Heart right ventricle (tissue), 16 donors: ENCODE data around the gene CABLES2. TPM values are rescaled to one million over a fixed set of nuclear protein-coding genes. Genes with fewer than 3 reads are reported as not detected.

Experiments used
- ATAC-seq, 8 donors: fragments of 200-7000 bp; cut with Tn5 transposase; one replicate each; pipeline ENCODE4 v1.9.1; 2020; ENCODE audit warnings: mild to moderate bottlenecking in 8 of 8, moderate library complexity in 8 of 8, moderate number of reproducible peaks in 1 of 8
- DNase-seq, 2 donors: peaks; one replicate each; pipeline ENCODE4 v3.0.0-alpha.2; 2020
- H3K27ac ChIP-seq, 10 donors: fragments of 200-600 bp; sonication (generic) in 2 of 10; one replicate each; pipeline versions ENCODE4 v1.5.0 to v1.8.0; 2020 to 2022; ENCODE audit warnings: mild to moderate bottlenecking in 3 of 10
- H3K27me3 ChIP-seq, 7 donors: fragments of 200-600 bp; one replicate each; pipeline ENCODE4 v1.8.0; 2021 to 2022; ENCODE audit warnings: mild to moderate bottlenecking in 2 of 7
- H3K36me3 ChIP-seq, 9 donors: fragments of 200-600 bp; sonication (generic) in 1 of 9; one replicate each; pipeline versions ENCODE4 v1.5.0 to v1.8.0; 2020 to 2022; ENCODE audit warnings: mild to moderate bottlenecking in 2 of 9
- H3K4me1 ChIP-seq, 9 donors: fragments of 200-600 bp; sonication (generic) in 1 of 9; one replicate each; pipeline versions ENCODE4 v1.5.0 to v1.8.0; 2020 to 2022; ENCODE audit warnings: mild to moderate bottlenecking in 4 of 9
- H3K4me3 ChIP-seq, 10 donors: fragments of 200-600 bp; sonication (generic) in 2 of 10; one replicate each; pipeline versions ENCODE4 v1.5.0 to v1.8.0; 2020 to 2022; ENCODE audit warnings: mild to moderate bottlenecking in 7 of 10, moderate library complexity in 2 of 10
- H3K9me3 ChIP-seq, 11 donors: fragments of 200-600 bp in 10 of 11; sonication (generic) in 2 of 11; one replicate each; pipeline versions ENCODE4 v1.5.0 to v1.8.0; 2013 to 2022; ENCODE audit warnings: mild to moderate bottlenecking in 2 of 11, control low read depth in 1 of 11, moderate library complexity in 1 of 11
- CTCF ChIP-seq, 9 donors: fragments of 200-600 bp; sonication (generic) in 2 of 9; IDR thresholded peaks; one replicate each; pipeline versions ENCODE4 v1.5.0 to v1.8.0; 2021 to 2022; ENCODE audit warnings: antibody characterized with exemption in 9 of 9, mild to moderate bottlenecking in 5 of 9, moderate library complexity in 1 of 9
- WGBS, 2 donors: extraction: QIAGEN DNeasy Blood & Tissue Kit; methylation state at CpG; one replicate each; pipeline ENCODE4 v1.1.7; 2013; ENCODE audit warnings: inconsistent platforms in 1 of 2; 5-methylcytosine and 5-hydroxymethylcytosine counted together
- intact Hi-C, 10 donors: fragments of 100-400 bp; cut with DNase I; formaldehyde crosslinking; loops; one replicate each; pipeline versions ENCODE4 v1.11.1 to v1.14.2; 2022
- polyA plus RNA-seq, 2 donors: library from polyadenylated mRNA; stranded (reverse); fragments of 200-250 nt; gene quantifications; one replicate each; pipeline ENCODE4 v1.2.3, GENCODE V29; 2013
- total RNA-seq, 10 donors: library from RNA; stranded (reverse); fragmentation: NEBNext Ultra II Directional in 3 of 10; extraction: Animal tissue kit (Norgen Biotek cat#: 25700) in 3 of 10; gene quantifications; one replicate each; pipeline versions ENCODE4 v1.2.1 to v1.2.4, GENCODE V29; 2021 to 2023
- donor health status: Arrhythmogenic right ventricular cardiomyopathy.
- donor health status: ischemic (EF 13 %, LVEDD 7.1; RV severe dilation, severe dysfunction).
- donor health status: healthy with polysubstance abuse.
- donor health status: DM: no; HTN: yes; CAD: no.
- donor health status: DM: no; HTN: no; CAD: no.
- donor health status: ischemic (EF 25% LVEDD 6.9; RV normal size, moderate dysfunction).
- donor health status: ischemic (EF 25% LVEDD 5.7; RV mildly dilated, moderate dysfunction).
- donor health status: healthy.
- donor health status: DM: yes; HTN: yes; CAD: no.
- donor health status: Ischemic cardiomyopathy.
- donor health status: ischemic (EF 35%, LVEDD 5.7; RV mildly dilated, moderate dysfunction).
- donor health status: nonischemic (EF 11% LVEDD 7.7; RV severe dilation, severe dysfunction).
- donor health status: DM: yes; HTN: yes; CAD: no.
- donor health status: PGD.
- donor health status: ischemic (EF 29% LVEDD 5.4; RV normal size, mild dysfunction).
- donor health status: nonischemic (EF 23%, LVEDD 6.1; RV moderate dilation, normal function).

The CABLES2 gene
- total and polyA plus RNA-seq, 12 donors, result 2.9 to 11.9 (median 7.8) TPM

GRCh38 chr20:62392077-62392418 is 15.0 kb downstream of the CABLES2 start:
- no peak for TF ChIP-seq CTCF (IDR thresholded peaks at IDR 0.05)
- intact Hi-C loops, result no loop called here
- ATAC-seq, result no peak
- Histone ChIP-seq H3K4me3 (no peak overlapping the region), H3K27me3 (no peaks in the 10 kb centered on the region), H3K4me1 (peaks cover 6 to 24% (median 10%) of the 10 kb centered on the region in 9 donors), H3K36me3 (peaks cover 0 to 84% (median 18%) of the 10 kb centered on the region in 9 donors), H3K27ac (no peak overlapping the region), H3K9me3 (no peaks in the 10 kb centered on the region)
- 87% methylated on average over 10 of the region's 10 CpGs for WGBS, 2 donors
- DNase-seq, result no peak

- Histone ChIP-seq H3K4me1 (peaks cover 6 to 19% (median 10%) of the 10 kb centered on the region in 9 donors), H3K36me3 (peaks cover 0 to 84% (median 18%) of the 10 kb centered on the region in 9 donors), H3K9me3 (no peaks in the 10 kb centered on the region), H3K27me3 (no peaks in the 10 kb centered on the region), H3K27ac (no peak overlapping the region), H3K4me3 (no peak overlapping the region)
- no peak for TF ChIP-seq CTCF (IDR thresholded peaks at IDR 0.05)
- no peak for ATAC-seq
- DNase-seq, result no peak
- 89 to 90% methylated on average over 44 of the region's 44 CpGs for WGBS, 2 donors
- intact Hi-C loops, result no loop called here
Observed at GRCh38 chr20:62391165-62392076, 15.7 kb downstream of the CABLES2 start.

GRCh38 chr20:62390317-62391164 is 16.5 kb downstream of the CABLES2 start:
- peaks cover 6 to 24% (median 19%) of the 10 kb centered on the region in 9 donors for H3K4me1 ChIP-seq
- peaks cover 0 to 76% (median 18%) of the 10 kb centered on the region in 9 donors for H3K36me3 ChIP-seq
- no peaks in the 10 kb centered on the region for H3K9me3 ChIP-seq
- H3K4me3 ChIP-seq, result no peak overlapping the region
- DNase-seq (no peak), ATAC-seq (no peak)
- WGBS, 2 donors, result 82 to 84% methylated on average over 29 of the region's 29 CpGs
- H3K27ac ChIP-seq, result no peak overlapping the region
- no peak for TF ChIP-seq CTCF (IDR thresholded peaks at IDR 0.05)
- no peaks in the 10 kb centered on the region for H3K27me3 ChIP-seq
- intact Hi-C loops, result no loop called here

GRCh38 chr20:62389601-62390087 is 17.4 kb downstream of the CABLES2 start:
- WGBS, 2 donors, result 82 to 83% methylated on average over 5 of the region's 5 CpGs
- DNase-seq (no peak), ATAC-seq (no peak)
- no peaks in the 10 kb centered on the region for H3K9me3 ChIP-seq
- no peak overlapping the region for H3K4me3 ChIP-seq
- no peak overlapping the region for H3K27ac ChIP-seq
- H3K4me1 ChIP-seq, result peaks cover 6 to 32% (median 24%) of the 10 kb centered on the region in 9 donors
- H3K27me3 ChIP-seq, result no peaks in the 10 kb centered on the region
- intact Hi-C loops, result loop anchor here in 6 of 10 donors (5.0 to 10.0 kb wide), 4 partner anchors 87 to 375 kb away; partner anchors contain the start of genes ADRM1 (in 2 of the 6) and MTG2 (in 2 of the 6)
- TF ChIP-seq CTCF (IDR thresholded peaks at IDR 0.05), result no peak
- H3K36me3 ChIP-seq, result peaks cover 0 to 67% (median 18%) of the 10 kb centered on the region in 9 donors
